GM12875 (cell line): ENCODE data around the gene MRPL1.
"Not testable (repeated sequence)": the region's sequence is repeated elsewhere in the genome, so short reads cannot be mapped to it uniquely, and the experiment has no call there.

Experiments
- H3K4me3 ChIP-seq: one replicate; pipeline ENCODE4 v1.5.1; 2011; ENCODE audit warnings: low read depth, low read length, control low read depth
- TF ChIP-seq, protein P1 (sequence below): IDR thresholded peaks from 2 replicates; pipeline ENCODE4 v1.5.1; 2011; ENCODE audit warnings: low read depth, mild to moderate bottlenecking, control low read depth, inconsistent platforms, low read length, moderate library complexity, borderline replicate concordance; ENCODE audit not compliant: insufficient read depth

Gene MRPL1

GRCh38 chr4:77927991-77928925, 65.6 kb downstream of the MRPL1 start:
- H3K4me3 ChIP-seq: no peak overlapping the region
- TF ChIP-seq, protein P1, sequence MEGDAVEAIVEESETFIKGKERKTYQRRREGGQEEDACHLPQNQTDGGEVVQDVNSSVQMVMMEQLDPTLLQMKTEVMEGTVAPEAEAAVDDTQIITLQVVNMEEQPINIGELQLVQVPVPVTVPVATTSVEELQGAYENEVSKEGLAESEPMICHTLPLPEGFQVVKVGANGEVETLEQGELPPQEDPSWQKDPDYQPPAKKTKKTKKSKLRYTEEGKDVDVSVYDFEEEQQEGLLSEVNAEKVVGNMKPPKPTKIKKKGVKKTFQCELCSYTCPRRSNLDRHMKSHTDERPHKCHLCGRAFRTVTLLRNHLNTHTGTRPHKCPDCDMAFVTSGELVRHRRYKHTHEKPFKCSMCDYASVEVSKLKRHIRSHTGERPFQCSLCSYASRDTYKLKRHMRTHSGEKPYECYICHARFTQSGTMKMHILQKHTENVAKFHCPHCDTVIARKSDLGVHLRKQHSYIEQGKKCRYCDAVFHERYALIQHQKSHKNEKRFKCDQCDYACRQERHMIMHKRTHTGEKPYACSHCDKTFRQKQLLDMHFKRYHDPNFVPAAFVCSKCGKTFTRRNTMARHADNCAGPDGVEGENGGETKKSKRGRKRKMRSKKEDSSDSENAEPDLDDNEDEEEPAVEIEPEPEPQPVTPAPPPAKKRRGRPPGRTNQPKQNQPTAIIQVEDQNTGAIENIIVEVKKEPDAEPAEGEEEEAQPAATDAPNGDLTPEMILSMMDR: no peak

DNA sequence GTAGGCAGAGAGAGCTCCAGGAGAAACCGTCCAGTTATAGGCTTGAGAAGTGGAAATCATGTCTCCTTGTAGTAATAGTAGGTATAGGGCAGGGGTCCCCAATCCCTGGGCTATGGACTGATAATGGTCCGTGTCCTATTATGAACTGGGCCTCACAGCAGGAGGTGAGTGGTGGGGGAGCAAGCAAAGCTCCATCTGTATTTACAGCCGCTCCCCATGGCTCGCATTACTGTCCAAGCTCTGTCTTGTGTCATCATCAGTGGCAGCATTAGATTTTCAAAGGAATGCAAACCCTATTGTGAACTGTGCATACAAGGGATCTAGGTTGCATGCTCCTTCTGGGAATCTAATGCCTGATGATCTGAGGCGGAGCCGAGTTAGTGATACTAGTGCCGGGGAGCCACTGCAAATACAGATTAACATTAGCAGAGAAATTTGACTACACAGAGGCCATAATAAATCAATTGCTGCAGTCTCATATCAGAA, 67.6 kb downstream of the MRPL1 start:
- TF ChIP-seq, protein P1: no peak

DNA sequence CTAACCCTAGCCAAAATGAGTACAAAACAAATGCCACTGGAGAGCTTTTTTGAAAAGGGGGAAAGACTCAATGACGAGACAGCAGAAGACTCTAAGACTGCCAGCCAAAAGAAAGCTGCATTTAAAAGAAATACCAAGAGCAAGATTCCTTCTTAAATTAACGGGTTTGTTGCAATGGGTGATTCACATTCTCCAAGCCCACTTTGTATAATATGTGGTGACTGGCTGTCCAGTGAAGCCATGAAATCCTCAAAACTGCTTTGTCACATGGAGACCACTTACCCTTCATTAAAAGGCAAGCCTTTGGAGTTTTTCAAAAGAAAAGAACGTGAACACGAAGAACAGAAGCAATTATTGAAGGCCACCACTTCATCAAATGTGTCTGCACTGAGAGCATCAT, 68.2 kb downstream of the MRPL1 start:
- TF ChIP-seq, protein P1: no peak
- no peak overlapping the region for H3K4me3 ChIP-seq

More for the DNA sequence above, 67.6 kb downstream of the MRPL1 start:
- H3K4me3 ChIP-seq: no peak overlapping the region

DNA sequence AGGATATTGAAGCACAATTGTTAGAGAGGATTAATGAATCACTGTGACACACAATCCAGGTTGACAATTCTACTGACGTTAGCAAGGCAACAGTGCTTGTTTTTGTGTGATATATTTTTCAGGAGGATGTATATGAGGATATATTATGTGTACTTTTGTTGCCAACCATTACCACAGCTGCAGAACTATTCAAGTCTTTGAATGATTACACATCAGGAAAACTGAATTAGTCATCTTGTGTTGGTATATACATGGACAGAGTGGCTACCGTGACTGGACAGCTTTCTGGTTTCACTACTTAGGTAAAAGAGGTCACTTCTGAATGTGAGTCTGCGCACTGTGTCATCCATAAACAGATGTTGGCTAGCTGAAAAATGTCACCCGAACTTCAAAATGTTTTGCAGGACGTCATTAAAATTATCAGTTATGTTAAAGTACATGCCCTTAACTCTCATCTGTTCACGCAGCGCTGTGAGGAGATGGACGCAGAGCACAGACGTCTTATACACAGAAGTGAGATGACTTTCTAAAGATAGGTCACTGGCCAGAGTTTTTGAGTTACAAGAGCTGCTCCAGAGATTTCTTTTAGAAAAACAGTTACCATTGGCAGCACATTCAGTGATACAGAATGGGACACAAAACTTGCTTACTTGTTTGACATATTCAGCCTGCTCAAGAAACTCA, 69.0 kb downstream of the MRPL1 start:
- TF ChIP-seq, protein P1: no peak

DNA sequence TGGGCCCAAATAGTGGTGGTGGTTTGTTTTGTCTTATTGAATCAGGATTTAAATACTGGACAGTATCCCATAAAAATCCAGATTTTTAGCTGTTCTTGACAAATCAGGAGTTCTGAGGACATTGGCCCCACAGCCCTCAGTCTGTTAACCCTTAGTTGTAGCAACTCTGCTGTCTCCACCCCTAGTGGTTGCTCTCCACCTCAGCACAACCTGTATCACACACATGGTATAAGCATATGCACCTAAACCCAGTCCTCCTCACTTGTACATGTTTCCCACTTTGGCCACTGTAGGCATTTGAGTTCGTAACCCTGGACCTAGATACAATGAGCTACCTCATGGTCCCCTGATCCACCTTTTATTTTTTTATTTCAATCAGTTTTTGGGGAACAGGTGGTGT, 75.9 kb downstream of the MRPL1 start:
- TF ChIP-seq, protein P1: no peak
- no peak overlapping the region for H3K4me3 ChIP-seq

More for the DNA sequence above, 69.0 kb downstream of the MRPL1 start:
- no peak overlapping the region for H3K4me3 ChIP-seq

DNA sequence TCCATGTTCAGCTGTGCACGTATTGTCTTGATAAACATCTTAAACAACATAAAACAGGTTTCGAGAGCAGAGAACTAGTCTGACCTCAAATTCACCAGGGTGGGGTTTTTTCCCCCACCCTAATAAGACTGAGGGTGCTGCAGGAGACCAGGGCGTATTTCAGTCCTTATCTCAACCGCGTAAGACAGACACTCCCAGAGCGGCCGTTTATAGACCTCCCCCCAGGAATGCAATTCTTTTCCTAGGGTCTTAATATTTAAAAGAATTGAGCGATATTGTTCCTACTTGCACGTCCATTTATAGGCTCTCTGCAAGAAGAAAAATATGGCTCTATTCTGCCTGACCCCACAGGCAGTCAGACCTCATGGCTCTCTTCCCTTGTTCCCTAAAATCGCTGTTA, 83.3 kb downstream of the MRPL1 start:
- not testable (repeated sequence) for H3K4me3 ChIP-seq

DNA sequence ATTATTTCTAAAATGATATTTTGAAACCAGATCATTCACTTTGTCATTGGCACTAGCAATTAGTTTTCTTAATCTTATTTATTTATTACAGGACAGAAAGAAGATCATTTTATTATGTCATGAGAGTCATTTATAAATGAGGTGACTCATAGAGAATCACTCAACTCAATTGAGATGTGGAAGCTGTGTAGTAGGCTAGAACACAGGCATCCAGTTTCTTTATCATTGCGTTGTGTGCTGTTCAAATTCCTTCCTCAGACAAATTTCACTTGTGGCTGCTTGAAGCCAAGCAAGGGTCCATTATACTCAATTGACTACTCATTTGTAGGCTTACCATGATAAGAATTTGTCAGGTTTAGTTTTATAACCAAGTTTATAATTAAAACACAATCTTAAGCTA, 87.6 kb downstream of the MRPL1 start:
- H3K4me3 ChIP-seq: no peak overlapping the region
- TF ChIP-seq, protein P1: no peak
